Panc1 (cell line): Measurements from ENCODE around the gene PCNT. TPM values are rescaled to one million over a fixed set of nuclear protein-coding genes. Genes with fewer than 3 reads are reported as not detected.

Source experiments
- ATAC-seq: fragments of 200-7000 bp; cut with Tn5 transposase; 2 replicates; pipeline ENCODE4 v1.9.1; 2020; ENCODE audit warnings: mild to moderate bottlenecking, moderate library complexity
- BruUV-seq: library from RNA; stranded (reverse); fragments of 400-500 nt; replicated peaks from 2 replicates; lab custom pipeline; 2021; lab: Mats Ljungman, UMichigan
- CTCF ChIA-PET: fragments of 300-600 bp; sonication (Branson Sonifier 250); formaldehyde crosslinking; loops from one replicate; lab custom pipeline; 2022; ENCODE audit warnings: antibody characterized with exemption; lab: Charles Lee
- POLR2A ChIA-PET: fragments of 300-600 bp; sonication (Branson Sonifier 250); formaldehyde crosslinking; loops from one replicate; lab custom pipeline; 2022; ENCODE audit warnings: antibody characterized with exemption; lab: Charles Lee
- DNase-seq: peaks from one replicate; pipeline ENCODE4 v3.0.0-alpha.2; 2010; ENCODE audit warnings: low read depth, low spot score
- H3K27ac ChIP-seq: 2 replicates; pipeline ENCODE4 v1.5.1; 2011; ENCODE audit warnings: mild to moderate bottlenecking, low read length, inconsistent platforms
- H3K27me3 ChIP-seq: fragments of 200-500 bp; sonication (Bioruptor generic); 2 replicates; pipeline ENCODE4 v1.6.0; 2014; ENCODE audit warnings: low read length, inconsistent platforms; ENCODE audit not compliant: control insufficient read depth, insufficient read depth
- H3K36me3 ChIP-seq: fragments of 200-500 bp; sonication (Bioruptor generic); 2 replicates; pipeline ENCODE4 v1.5.1; 2014; ENCODE audit warnings: inconsistent platforms, mild to moderate bottlenecking, low read length, moderate library complexity; ENCODE audit not compliant: control insufficient read depth, insufficient read depth
- H3K4me1 ChIP-seq: 2 replicates; pipeline ENCODE4 v1.5.1; 2011; ENCODE audit warnings: inconsistent platforms, mild to moderate bottlenecking, low read length, moderate library complexity; ENCODE audit not compliant: control insufficient read depth, insufficient read depth
- H3K4me3 ChIP-seq, 2 experiments: 2 replicates each; pipeline ENCODE4 v1.5.1; 2011 to 2012; ENCODE audit warnings: low read depth in 2 of 2, low read length in 2 of 2, mild to moderate bottlenecking in 2 of 2, inconsistent platforms in 1 of 2, moderate library complexity in 1 of 2
- H3K9me3 ChIP-seq: fragments of 200-500 bp; sonication (Bioruptor generic); 2 replicates; pipeline ENCODE4 v1.5.1; 2014; ENCODE audit warnings: low read depth, mild to moderate bottlenecking, inconsistent platforms, low read length, moderate library complexity; ENCODE audit not compliant: control insufficient read depth, insufficient read depth
- POLR2AphosphoS5 ChIP-seq: IDR thresholded peaks from 2 replicates; pipeline ENCODE4 v1.6.1; 2012; ENCODE audit warnings: mild to moderate bottlenecking, low read depth, low read length, moderate library complexity
- SIN3A ChIP-seq: IDR thresholded peaks from 2 replicates; pipeline ENCODE4 v1.6.1; 2012; ENCODE audit warnings: low read depth, mild to moderate bottlenecking, low read length, moderate library complexity, borderline replicate concordance; ENCODE audit not compliant: insufficient read depth
- TCF7L2 ChIP-seq: IDR thresholded peaks from 2 replicates; pipeline ENCODE4 v1.6.1; 2011; ENCODE audit warnings: mild to moderate bottlenecking, low read depth, low read length, inconsistent platforms
- in situ Hi-C: cut with HindIII; loops from 2 replicates; pipeline ENCODE4 v1.10.0; 2016; ENCODE audit warnings: low sequenced_read_pairs, low pct_unique_long_range_greater_than_20kb
- intact Hi-C: fragments of 100-400 bp; cut with micrococcal nuclease; formaldehyde crosslinking; loops from one replicate; pipeline ENCODE4 v1.10.0; 2022; ENCODE audit not compliant: unreplicated experiment
- total RNA-seq: library from RNA; stranded (reverse); gene quantifications from one replicate; pipeline ENCODE4 v1.2.1, GENCODE V29; 2021; ENCODE audit not compliant: unreplicated experiment
- TF ChIP-seq, protein P1 (sequence below): fragments of 450-650 bp; IDR thresholded peaks from 2 replicates; pipeline ENCODE4 v1.5.1; 2017; ENCODE audit warnings: mild to moderate bottlenecking
- TF ChIP-seq, protein P2 (sequence below), 2 experiments: IDR thresholded peaks; 2 replicates each; pipeline ENCODE4 v1.6.1; 2011 to 2012; ENCODE audit warnings: low read depth in 2 of 2, control low read depth in 1 of 2, low read length in 1 of 2, mild to moderate bottlenecking in 1 of 2, moderate library complexity in 1 of 2; ENCODE audit not compliant: insufficient read depth in 1 of 2

The PCNT gene
- total RNA-seq, 1 experiment from 2014 or later: 44.3 TPM

DNA sequence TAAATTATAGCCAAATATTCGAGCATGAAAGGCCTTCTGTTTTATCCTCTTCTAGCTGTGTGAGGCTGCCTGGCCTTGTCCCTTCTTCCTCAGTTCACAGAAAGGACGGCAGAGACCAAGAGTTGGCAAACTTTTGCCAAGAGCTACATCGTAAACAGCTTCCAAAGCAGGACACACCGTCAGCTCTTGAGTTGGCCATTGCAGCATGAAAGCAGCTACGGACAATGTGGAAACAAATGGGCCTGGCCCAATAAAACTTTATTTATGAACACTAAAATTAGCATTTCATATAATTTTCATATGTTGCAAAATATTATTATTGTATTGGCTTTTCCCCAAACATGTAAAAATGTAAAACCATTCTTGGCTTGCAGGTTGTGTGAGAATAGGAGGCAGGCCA is 11.0 kb upstream of the PCNT start:
- Histone ChIP-seq H3K4me1 (no peaks in the 10 kb centered on the region), H3K27me3 (no peaks in the 10 kb centered on the region), H3K27ac (no peak overlapping the region), H3K4me3 (no peak overlapping the region), H3K36me3 (no peaks in the 10 kb centered on the region), H3K9me3 (no peaks in the 10 kb centered on the region)
- intact Hi-C loops (no loop called here), in situ Hi-C loops (no loop called here)
- TF ChIP-seq, protein P1, sequence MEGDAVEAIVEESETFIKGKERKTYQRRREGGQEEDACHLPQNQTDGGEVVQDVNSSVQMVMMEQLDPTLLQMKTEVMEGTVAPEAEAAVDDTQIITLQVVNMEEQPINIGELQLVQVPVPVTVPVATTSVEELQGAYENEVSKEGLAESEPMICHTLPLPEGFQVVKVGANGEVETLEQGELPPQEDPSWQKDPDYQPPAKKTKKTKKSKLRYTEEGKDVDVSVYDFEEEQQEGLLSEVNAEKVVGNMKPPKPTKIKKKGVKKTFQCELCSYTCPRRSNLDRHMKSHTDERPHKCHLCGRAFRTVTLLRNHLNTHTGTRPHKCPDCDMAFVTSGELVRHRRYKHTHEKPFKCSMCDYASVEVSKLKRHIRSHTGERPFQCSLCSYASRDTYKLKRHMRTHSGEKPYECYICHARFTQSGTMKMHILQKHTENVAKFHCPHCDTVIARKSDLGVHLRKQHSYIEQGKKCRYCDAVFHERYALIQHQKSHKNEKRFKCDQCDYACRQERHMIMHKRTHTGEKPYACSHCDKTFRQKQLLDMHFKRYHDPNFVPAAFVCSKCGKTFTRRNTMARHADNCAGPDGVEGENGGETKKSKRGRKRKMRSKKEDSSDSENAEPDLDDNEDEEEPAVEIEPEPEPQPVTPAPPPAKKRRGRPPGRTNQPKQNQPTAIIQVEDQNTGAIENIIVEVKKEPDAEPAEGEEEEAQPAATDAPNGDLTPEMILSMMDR: no peak
- TF ChIP-seq TCF7L2 (no peak), POLR2AphosphoS5 (no peak), SIN3A (no peak)
- TF ChIP-seq, protein P2, sequence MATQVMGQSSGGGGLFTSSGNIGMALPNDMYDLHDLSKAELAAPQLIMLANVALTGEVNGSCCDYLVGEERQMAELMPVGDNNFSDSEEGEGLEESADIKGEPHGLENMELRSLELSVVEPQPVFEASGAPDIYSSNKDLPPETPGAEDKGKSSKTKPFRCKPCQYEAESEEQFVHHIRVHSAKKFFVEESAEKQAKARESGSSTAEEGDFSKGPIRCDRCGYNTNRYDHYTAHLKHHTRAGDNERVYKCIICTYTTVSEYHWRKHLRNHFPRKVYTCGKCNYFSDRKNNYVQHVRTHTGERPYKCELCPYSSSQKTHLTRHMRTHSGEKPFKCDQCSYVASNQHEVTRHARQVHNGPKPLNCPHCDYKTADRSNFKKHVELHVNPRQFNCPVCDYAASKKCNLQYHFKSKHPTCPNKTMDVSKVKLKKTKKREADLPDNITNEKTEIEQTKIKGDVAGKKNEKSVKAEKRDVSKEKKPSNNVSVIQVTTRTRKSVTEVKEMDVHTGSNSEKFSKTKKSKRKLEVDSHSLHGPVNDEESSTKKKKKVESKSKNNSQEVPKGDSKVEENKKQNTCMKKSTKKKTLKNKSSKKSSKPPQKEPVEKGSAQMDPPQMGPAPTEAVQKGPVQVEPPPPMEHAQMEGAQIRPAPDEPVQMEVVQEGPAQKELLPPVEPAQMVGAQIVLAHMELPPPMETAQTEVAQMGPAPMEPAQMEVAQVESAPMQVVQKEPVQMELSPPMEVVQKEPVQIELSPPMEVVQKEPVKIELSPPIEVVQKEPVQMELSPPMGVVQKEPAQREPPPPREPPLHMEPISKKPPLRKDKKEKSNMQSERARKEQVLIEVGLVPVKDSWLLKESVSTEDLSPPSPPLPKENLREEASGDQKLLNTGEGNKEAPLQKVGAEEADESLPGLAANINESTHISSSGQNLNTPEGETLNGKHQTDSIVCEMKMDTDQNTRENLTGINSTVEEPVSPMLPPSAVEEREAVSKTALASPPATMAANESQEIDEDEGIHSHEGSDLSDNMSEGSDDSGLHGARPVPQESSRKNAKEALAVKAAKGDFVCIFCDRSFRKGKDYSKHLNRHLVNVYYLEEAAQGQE (IDR thresholded peaks at IDR 0.05; ENCODE audit: insufficient read depth in 1 of 2, low read depth in 2 of 2, low read length in 1 of 2): no peak
- ChIA-PET POLR2A (no interaction called here), CTCF (no interaction called here)
- DNase-seq: no peak
- ATAC-seq: no peak
- no TSS peak for BruUV-seq

DNA sequence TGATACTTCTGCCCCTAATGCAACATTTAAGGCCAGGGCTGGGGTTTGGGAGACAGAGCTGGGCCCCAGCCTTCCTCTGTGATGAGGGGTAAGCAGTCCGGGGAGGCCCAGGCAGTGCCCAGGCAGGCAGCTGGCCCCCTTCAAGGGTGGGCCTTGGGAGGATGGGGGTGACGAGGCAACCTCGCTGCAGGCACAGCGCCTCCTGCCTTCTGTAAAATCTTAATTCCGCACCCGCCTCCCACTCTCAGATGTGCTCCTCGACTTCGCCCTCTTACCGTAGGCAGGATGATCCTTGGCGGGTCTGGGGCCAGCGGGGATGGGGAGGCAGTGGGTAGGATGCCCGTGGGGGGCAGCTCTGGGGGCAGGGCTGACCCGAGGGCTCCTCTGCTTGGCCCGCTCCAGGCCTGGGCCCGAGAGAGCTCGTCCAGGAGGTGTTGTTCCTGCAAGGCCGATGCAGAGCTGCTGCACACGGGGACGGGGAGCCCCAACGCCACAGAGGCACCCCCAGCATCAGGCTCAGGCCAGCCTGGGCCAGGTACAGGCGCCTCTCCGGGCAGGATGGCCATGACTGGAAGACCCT is 9.4 kb upstream of the PCNT start:
- Histone ChIP-seq H3K27me3 (no peaks in the 10 kb centered on the region), H3K4me3 (no peak overlapping the region), H3K36me3 (no peaks in the 10 kb centered on the region), H3K27ac (no peak overlapping the region), H3K9me3 (no peaks in the 10 kb centered on the region), H3K4me1 (peaks cover 3% of the 10 kb centered on the region; the same call in 1 of the 2 replicates)
- intact Hi-C loops (no loop called here), in situ Hi-C loops (no loop called here)
- POLR2A ChIA-PET: no interaction called here
- DNase-seq (no peak), ATAC-seq (no peak)
- CTCF ChIA-PET: no interaction called here
- no TSS peak for BruUV-seq
- TF ChIP-seq POLR2AphosphoS5: no peak
- TF ChIP-seq, protein P1: no peak
- TF ChIP-seq, protein P2 (IDR thresholded peaks at IDR 0.05; ENCODE audit: insufficient read depth in 1 of 2, low read depth in 2 of 2, low read length in 1 of 2): no peak
- TF ChIP-seq TCF7L2: no peak
